Measurements from ENCODE around the gene POLK.
A peak's percentile ranks its signal among the peaks of the same experiment; 100 is the strongest.
"Not testable (repeated sequence)": the region's sequence is repeated elsewhere in the genome, so short reads cannot be mapped to it uniquely, and the experiment has no call there.

The POLK gene

DNA sequence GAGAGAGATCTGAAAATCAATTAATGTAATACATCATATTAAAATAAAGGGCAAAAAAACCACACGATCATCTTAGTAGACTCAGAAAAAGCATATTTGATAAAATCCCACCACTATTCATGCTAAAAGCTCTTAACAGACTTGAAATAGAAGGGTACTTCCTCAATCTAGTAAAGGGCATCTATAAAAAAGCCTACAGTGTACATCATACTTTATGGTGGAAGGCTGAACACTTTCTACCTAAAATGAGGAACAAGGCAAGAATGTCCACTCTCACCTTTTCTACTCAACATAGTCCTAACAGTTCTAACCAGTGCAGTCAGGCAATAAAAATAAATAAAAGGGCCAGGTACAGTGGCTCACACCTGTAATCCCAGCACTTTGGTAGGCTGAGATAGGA is 38.9 kb downstream of the POLK start:
- TF ChIP-seq CTCF (IDR thresholded peaks at IDR 0.05; ENCODE audit: low read depth, low read length) (no peak), MAX (IDR thresholded peaks at IDR 0.05; ENCODE audit: low read depth, low read length) (no peak), POLR2A (IDR thresholded peaks at IDR 0.05; ENCODE audit: extremely low read depth, insufficient read length) (no peak), MYC (IDR thresholded peaks at IDR 0.05; ENCODE audit: low read depth, low read length) (no peak)
- peak; percentile 14 for DNase-seq (ENCODE audit: low read depth)
- no peak overlapping the region for H3K4me3 ChIP-seq (ENCODE audit: low read depth, low read length)

GRCh38 chr5:75551471-75551870 is 39.8 kb downstream of the POLK start:
- no peak for DNase-seq (ENCODE audit: low read depth)
- no peak overlapping the region for H3K4me3 ChIP-seq (ENCODE audit: low read depth, low read length)
- TF ChIP-seq POLR2A (IDR thresholded peaks at IDR 0.05; ENCODE audit: extremely low read depth, insufficient read length) (no peak), MAX (IDR thresholded peaks at IDR 0.05; ENCODE audit: low read depth, low read length) (no peak), MYC (IDR thresholded peaks at IDR 0.05; ENCODE audit: low read depth, low read length) (no peak), CTCF (IDR thresholded peaks at IDR 0.05; ENCODE audit: low read depth, low read length) (no peak)

- no peak for DNase-seq (ENCODE audit: low read depth)
- no peak overlapping the region for H3K4me3 ChIP-seq (ENCODE audit: low read depth, low read length)
- no peak for TF ChIP-seq MYC (IDR thresholded peaks at IDR 0.05; ENCODE audit: low read depth, low read length)
- TF ChIP-seq MAX (IDR thresholded peaks at IDR 0.05; ENCODE audit: low read depth, low read length), result no peak
- TF ChIP-seq CTCF (IDR thresholded peaks at IDR 0.05; ENCODE audit: low read depth, low read length), result no peak
- TF ChIP-seq POLR2A (IDR thresholded peaks at IDR 0.05; ENCODE audit: extremely low read depth, insufficient read length), result no peak
Measured at GRCh38 chr5:75552764-75553163, 41.1 kb downstream of the POLK start.

DNA sequence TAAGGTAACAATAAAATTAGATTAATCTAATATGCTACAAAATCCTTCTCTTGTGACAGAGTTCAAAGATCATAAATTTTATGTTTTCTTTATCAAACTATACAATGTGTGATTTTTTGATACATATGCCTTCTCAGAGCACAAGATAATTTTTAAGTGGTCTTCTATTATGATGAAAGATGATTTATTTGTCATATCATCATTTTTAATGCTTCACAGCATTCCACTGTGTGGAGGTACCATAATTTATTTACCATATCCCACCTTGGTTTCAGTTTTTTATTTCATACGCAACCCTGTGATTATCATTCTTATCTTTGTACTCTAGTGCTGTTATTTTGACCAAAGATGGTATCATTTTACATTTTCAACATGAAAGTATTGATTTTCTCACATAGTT is 41.7 kb downstream of the POLK start:
- TF ChIP-seq MAX (IDR thresholded peaks at IDR 0.05; ENCODE audit: low read depth, low read length) (no peak), POLR2A (IDR thresholded peaks at IDR 0.05; ENCODE audit: extremely low read depth, insufficient read length) (no peak), CTCF (IDR thresholded peaks at IDR 0.05; ENCODE audit: low read depth, low read length) (no peak), MYC (IDR thresholded peaks at IDR 0.05; ENCODE audit: low read depth, low read length) (no peak)
- no peak for DNase-seq (ENCODE audit: low read depth)
- no peak overlapping the region for H3K4me3 ChIP-seq (ENCODE audit: low read depth, low read length)

- TF ChIP-seq MAX (IDR thresholded peaks at IDR 0.05; ENCODE audit: low read depth, low read length), result no peak
- DNase-seq (ENCODE audit: low read depth), result no peak
- no peak overlapping the region for H3K4me3 ChIP-seq (ENCODE audit: low read depth, low read length)
Measured at GRCh38 chr5:75558221-75558620, 46.5 kb downstream of the POLK start.

- no peak for TF ChIP-seq MAX (IDR thresholded peaks at IDR 0.05; ENCODE audit: low read depth, low read length)
- peak; percentile 38; the same call in 1 of the 2 replicates for TF ChIP-seq MYC (IDR thresholded peaks at IDR 0.05; ENCODE audit: low read depth, low read length)
- H3K4me3 ChIP-seq (ENCODE audit: low read depth, low read length), result no peak overlapping the region
- DNase-seq (ENCODE audit: low read depth), result peak; percentile 53
Measured at GRCh38 chr5:75558981-75559632, 47.4 kb downstream of the POLK start.

GRCh38 chr5:75560655-75561054 is 49.0 kb downstream of the POLK start:
- H3K4me3 ChIP-seq (ENCODE audit: low read depth, low read length); DNase-seq (ENCODE audit: low read depth): not testable (repeated sequence)

DNA sequence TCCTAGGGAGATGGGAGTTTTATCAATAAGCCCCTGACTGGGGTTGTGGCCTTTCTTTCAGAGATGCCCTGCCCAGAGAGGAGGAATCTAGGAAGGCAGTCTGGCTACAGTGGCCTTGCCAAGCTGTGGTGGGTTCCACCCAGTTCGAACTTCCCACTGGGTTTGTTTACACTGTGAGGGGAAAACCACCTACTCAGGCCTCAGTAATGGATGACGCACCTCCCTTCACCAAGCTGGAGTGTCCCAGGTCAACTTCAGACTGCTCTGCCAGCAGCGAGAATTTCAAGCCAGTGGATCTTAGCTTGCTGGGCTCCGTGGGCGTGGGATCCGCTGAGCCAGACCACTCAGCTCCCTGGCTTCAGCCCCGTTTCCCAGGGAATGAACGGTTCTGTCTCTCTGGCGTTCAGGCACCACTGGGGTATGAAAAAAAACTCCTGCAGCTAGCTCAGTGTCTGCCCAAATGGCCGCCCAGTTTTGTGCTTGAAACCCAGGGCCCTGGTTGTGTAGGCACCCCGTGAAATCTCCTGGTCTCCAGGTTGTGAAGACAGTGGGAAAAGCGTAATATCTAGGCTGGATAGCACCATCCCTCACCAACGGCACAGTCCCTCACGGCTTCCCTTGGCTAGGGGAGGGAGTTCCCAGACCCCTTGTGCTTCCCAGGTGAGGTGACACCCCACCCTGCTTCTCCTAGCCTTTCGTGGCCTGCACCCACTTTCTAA is 54.5 kb downstream of the POLK start:
- not testable (repeated sequence) for DNase-seq (ENCODE audit: low read depth); H3K4me3 ChIP-seq (ENCODE audit: low read depth, low read length)

Data from NB4 (cell line).